B cell (primary cell): ENCODE measurements around the gene PIGT.

ENCODE experiments used
- CTCF ChIP-seq: fragments of 200-600 bp; IDR thresholded peaks from one replicate; pipeline ENCODE4 v1.8.0; 2022; ENCODE audit warnings: antibody characterized with exemption, mild to moderate bottlenecking
- EZH2 ChIP-seq: IDR thresholded peaks from 2 replicates; pipeline ENCODE4 v1.6.1; 2012; ENCODE audit warnings: borderline replicate concordance, low read depth, mild to moderate bottlenecking, moderate library complexity, low read length; ENCODE audit not compliant: insufficient read depth, poor library complexity, severe bottlenecking

GRCh38 chr20:45441746-45442145 is 25.8 kb downstream of the PIGT start:
- TF ChIP-seq CTCF (no peak), EZH2 (no peak)
